ENCODE measurements around the gene C2orf42.
A peak's percentile ranks its signal among the peaks of the same experiment; 100 is the strongest.

- TF ChIP-seq EZH2phosphoT487 (IDR thresholded peaks at IDR 0.05; ENCODE audit: borderline replicate concordance, low read length): no peak
- peak; percentile 27 for TF ChIP-seq CTCF (IDR thresholded peaks at IDR 0.05; ENCODE audit: low read depth, low read length, poor library complexity, severe bottlenecking)
Measured at GRCh38 chr2:70144443-70145143, 46.2 kb downstream of the C2orf42 start.

Measured in DOHH2 (cell line).